Tibial artery (tissue), 4 donors: Measurements from ENCODE around the gene NCMAP.

Experiments used
- DNase-seq, 2 donors: peaks; one replicate each; pipeline ENCODE4 v3.0.0-alpha.2; 2019
- H3K27ac ChIP-seq, 2 donors: fragments of 200-600 bp; sonication (generic) in 1 of 2; 1 replicate in 1 of 2; 2 replicates in 1 of 2; pipeline ENCODE4 v1.5.1; 2018 to 2019; ENCODE audit warnings: mild to moderate bottlenecking in 1 of 2
- H3K27me3 ChIP-seq, 2 donors: fragments of 200-600 bp; sonication (generic) in 1 of 2; one replicate each; pipeline versions ENCODE4 v1.5.1 to v1.6.0; 2016 to 2019
- H3K36me3 ChIP-seq, 3 donors: fragments of 200-600 bp; sonication (generic) in 2 of 3; one replicate each; pipeline ENCODE4 v1.5.1; 2016 to 2019; ENCODE audit warnings: mild to moderate bottlenecking in 2 of 3
- H3K4me1 ChIP-seq, 4 donors: fragments of 200-600 bp; sonication (generic) in 2 of 4; 1 replicate in 3 of 4; 2 replicates in 1 of 4; pipeline ENCODE4 v1.5.1; 2016 to 2019
- H3K4me3 ChIP-seq, 2 donors: fragments of 200-600 bp; sonication (generic) in 1 of 2; 1 replicate in 1 of 2; 2 replicates in 1 of 2; pipeline ENCODE4 v1.5.1; 2018 to 2019; ENCODE audit warnings: mild to moderate bottlenecking in 2 of 2
- H3K9me3 ChIP-seq, 3 donors: fragments of 200-600 bp; sonication (generic) in 1 of 3; one replicate each; pipeline ENCODE4 v1.5.1; 2016 to 2019
- CTCF ChIP-seq, 2 experiments: fragments of 200-600 bp in 1 of 2; fragments of 450-650 bp in 1 of 2; IDR thresholded peaks; one replicate each; pipeline ENCODE4 v1.5.1; 2017 to 2019; ENCODE audit warnings: antibody characterized with exemption in 2 of 2, mild to moderate bottlenecking in 1 of 2, moderate library complexity in 1 of 2
- intact Hi-C: fragments of 100-400 bp; cut with DNase I; formaldehyde crosslinking; loops from one replicate; pipeline ENCODE4 v1.15.0; 2023; ENCODE audit warnings: low total_unique reads

NCMAP gene

GRCh38 chr1:24619376-24619775 lies 63.5 kb downstream of the NCMAP start:
- no peaks in the 10 kb centered on the region for H3K9me3 ChIP-seq
- TF ChIP-seq CTCF (IDR thresholded peaks at IDR 0.05) = no peak
- no peak overlapping the region for H3K27ac ChIP-seq
- intact Hi-C loops = no loop called here
- H3K4me3 ChIP-seq = no peak overlapping the region
- no peak for DNase-seq
- peaks cover 0 to 5% of the 10 kb centered on the region in 2 donors for H3K27me3 ChIP-seq
- H3K36me3 ChIP-seq = no peaks in the 10 kb centered on the region
- no peaks in the 10 kb centered on the region for H3K4me1 ChIP-seq

DNA sequence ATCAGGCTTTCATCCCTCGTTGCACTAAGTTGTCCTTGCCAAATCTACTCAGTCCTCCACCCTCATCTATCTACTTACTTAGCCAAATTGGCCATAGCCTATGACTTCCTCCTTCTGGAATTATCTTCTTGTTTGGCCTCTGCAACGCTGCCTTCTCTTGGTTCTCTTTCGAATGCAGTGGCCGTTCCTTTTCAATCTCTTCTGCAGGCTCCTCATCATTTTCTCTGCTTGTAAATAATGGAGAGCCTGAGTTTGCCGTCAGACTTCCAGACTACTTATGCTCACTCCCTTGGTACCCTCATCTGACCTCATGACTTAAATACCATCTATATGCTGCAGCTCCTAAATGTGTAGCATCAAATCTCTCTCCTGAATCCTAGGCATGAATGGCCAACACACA lies 64.8 kb downstream of the NCMAP start:
- H3K27ac ChIP-seq = no peak overlapping the region
- no peaks in the 10 kb centered on the region for H3K9me3 ChIP-seq
- intact Hi-C loops = loop anchor here (10.0 kb wide), 1 partner anchor 406 kb away; no protein-coding TSS in a partner anchor
- H3K36me3 ChIP-seq = no peaks in the 10 kb centered on the region
- TF ChIP-seq CTCF (IDR thresholded peaks at IDR 0.05) = no peak
- H3K27me3 ChIP-seq = peaks cover 0 to 9% of the 10 kb centered on the region in 2 donors
- DNase-seq = no peak
- H3K4me1 ChIP-seq = no peaks in the 10 kb centered on the region
- H3K4me3 ChIP-seq = no peak overlapping the region

DNA sequence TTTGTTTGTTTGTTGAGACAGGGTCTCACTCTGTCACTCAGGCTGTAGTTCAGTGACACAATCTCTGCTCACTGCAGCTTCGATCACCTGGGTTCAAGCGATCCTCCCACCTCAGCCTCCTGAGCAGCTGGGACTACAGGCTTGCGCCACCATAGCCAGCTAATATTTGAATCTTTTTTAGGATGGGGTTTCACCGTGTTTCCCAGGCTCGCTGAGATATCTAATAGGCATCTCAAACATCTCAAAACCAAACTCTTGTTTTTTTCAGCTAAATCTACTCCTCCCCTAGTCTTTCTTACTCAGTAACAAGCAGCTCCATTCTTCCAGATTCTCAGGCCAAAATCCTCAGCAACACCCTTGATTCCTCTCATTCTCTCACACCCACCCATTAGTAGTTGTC lies 65.2 kb downstream of the NCMAP start:
- intact Hi-C loops = loop anchor here (10.0 kb wide), 1 partner anchor 406 kb away; no protein-coding TSS in a partner anchor
- no peak for DNase-seq
- H3K4me3 ChIP-seq = no peak overlapping the region
- H3K9me3 ChIP-seq = no peaks in the 10 kb centered on the region
- no peaks in the 10 kb centered on the region for H3K4me1 ChIP-seq
- TF ChIP-seq CTCF (IDR thresholded peaks at IDR 0.05) = no peak
- peaks cover 0 to 9% of the 10 kb centered on the region in 2 donors for H3K27me3 ChIP-seq
- H3K27ac ChIP-seq = no peak overlapping the region
- no peaks in the 10 kb centered on the region for H3K36me3 ChIP-seq

DNA sequence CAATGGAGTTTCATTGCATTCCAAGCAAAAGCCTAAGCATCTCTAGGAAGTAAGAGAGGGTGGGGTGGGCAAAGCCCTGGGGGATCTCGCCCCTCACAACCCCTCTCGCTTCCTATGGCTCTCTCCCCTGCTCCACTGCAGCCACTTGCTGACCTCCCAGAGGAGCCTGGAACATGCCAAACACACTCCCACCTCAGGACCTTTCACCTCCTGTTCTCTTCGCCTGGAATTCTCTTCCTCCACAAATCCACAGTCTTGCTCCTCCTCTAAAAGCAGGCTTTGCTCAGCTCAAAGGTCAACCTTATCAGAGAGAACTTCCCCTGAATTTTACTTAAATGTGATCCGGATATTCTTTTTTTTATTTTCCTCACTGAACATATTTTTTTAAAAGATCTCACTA lies 66.3 kb downstream of the NCMAP start:
- no peak for TF ChIP-seq CTCF (IDR thresholded peaks at IDR 0.05)
- Histone ChIP-seq H3K27me3 (peaks cover 0 to 9% of the 10 kb centered on the region in 2 donors), H3K4me3 (no peak overlapping the region), H3K27ac (no peak overlapping the region), H3K4me1 (no peaks in the 10 kb centered on the region), H3K9me3 (no peaks in the 10 kb centered on the region), H3K36me3 (no peaks in the 10 kb centered on the region)
- no peak for DNase-seq
- intact Hi-C loops = loop anchor here (10.0 kb wide), 1 partner anchor 407 kb away; no protein-coding TSS in a partner anchor

DNA sequence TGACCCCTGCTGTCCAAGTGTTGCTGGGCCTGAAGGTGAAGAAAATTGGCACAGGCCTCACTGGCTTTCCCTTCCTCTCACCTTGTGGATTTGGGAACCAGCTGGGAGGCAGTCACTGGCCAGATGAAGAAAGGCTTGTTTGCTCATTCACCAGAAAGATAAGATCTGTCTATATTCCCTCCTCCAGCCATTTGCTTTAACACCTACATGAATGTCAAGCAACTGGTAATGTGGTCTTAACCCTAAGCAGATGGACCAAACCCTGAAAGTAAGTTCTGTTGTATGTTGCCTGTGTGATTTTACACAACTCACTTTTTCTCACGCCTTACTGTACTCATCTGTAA lies 76.9 kb downstream of the NCMAP start:
- intact Hi-C loops = no loop called here
- no peak for TF ChIP-seq CTCF (IDR thresholded peaks at IDR 0.05)
- no peaks in the 10 kb centered on the region for H3K4me1 ChIP-seq
- no peak overlapping the region for H3K4me3 ChIP-seq
- no peak overlapping the region for H3K27ac ChIP-seq
- DNase-seq = no peak
- no peaks in the 10 kb centered on the region for H3K9me3 ChIP-seq
- no peaks in the 10 kb centered on the region for H3K36me3 ChIP-seq
- peaks cover 0 to 22% of the 10 kb centered on the region in 2 donors for H3K27me3 ChIP-seq
